IMR-90 (cell line): ENCODE measurements around the gene RAB1B. TPM values are rescaled to one million over a fixed set of nuclear protein-coding genes. Genes with fewer than 3 reads are reported as not detected.

ENCODE experiments used
- ATAC-seq: fragments of 200-7000 bp; cut with Tn5 transposase; 2 replicates; pipeline ENCODE4 v1.9.1; 2020; ENCODE audit warnings: low read depth, mild to moderate bottlenecking, moderate library complexity
- BruUV-seq: library from RNA; stranded (reverse); fragments of 400-500 nt; replicated peaks from 2 replicates; lab custom pipeline; 2021; lab: Mats Ljungman, UMichigan
- CTCF ChIA-PET: fragments of 300-600 bp; formaldehyde crosslinking; extraction: SDS; loops from one replicate; lab custom pipeline; 2021; ENCODE audit warnings: antibody characterized with exemption; lab: Yijun Ruan, JAX
- POLR2A ChIA-PET: fragments of 300-600 bp; sonication (Branson Sonifier 250); formaldehyde crosslinking; loops from one replicate; lab custom pipeline; 2022; ENCODE audit warnings: antibody characterized with exemption; ENCODE audit not compliant: unreplicated experiment; lab: Charles Lee
- DNase-seq: peaks from one replicate; pipeline ENCODE4 v3.0.0; 2013
- H2AFZ ChIP-seq: replicated peaks from 2 replicates; pipeline ENCODE3; 2013; ENCODE audit warnings: low read length, mild to moderate bottlenecking; ENCODE audit not compliant: poor library complexity
- H2AK5ac ChIP-seq: 2 replicates; pipeline ENCODE4 v1.6.1; 2013; ENCODE audit warnings: low read depth, low read length, inconsistent platforms
- H2AK9ac ChIP-seq: replicated peaks from 2 replicates; pipeline ENCODE3; 2013; ENCODE audit warnings: mild to moderate bottlenecking, low read depth, low read length, moderate library complexity; ENCODE audit not compliant: poor library complexity
- H2BK120ac ChIP-seq: 2 replicates; pipeline ENCODE4 v1.6.1; 2013; ENCODE audit warnings: low read depth, low read length, inconsistent platforms
- H2BK15ac ChIP-seq: 3 replicates; pipeline ENCODE4 v1.6.1; 2013; ENCODE audit warnings: low read depth, low read length, inconsistent platforms
- H2BK20ac ChIP-seq: 2 replicates; pipeline ENCODE4 v1.6.1; 2013; ENCODE audit warnings: low read depth, mild to moderate bottlenecking, inconsistent platforms, low read length, moderate library complexity
- H2BK5ac ChIP-seq: 2 replicates; pipeline ENCODE4 v1.6.1; 2013; ENCODE audit warnings: mild to moderate bottlenecking, low read depth, low read length, inconsistent platforms; ENCODE audit not compliant: poor library complexity, severe bottlenecking
- H3K14ac ChIP-seq: replicated peaks from 2 replicates; pipeline ENCODE4 v1.6.1; 2013; ENCODE audit warnings: low read depth, low read length, inconsistent platforms
- H3K18ac ChIP-seq: 2 replicates; pipeline ENCODE4 v1.6.1; 2013; ENCODE audit warnings: low read depth, low read length, control low read depth
- H3K23ac ChIP-seq: 2 replicates; pipeline ENCODE4 v1.6.1; 2013; ENCODE audit warnings: low read depth, low read length, inconsistent platforms
- H3K27ac ChIP-seq: 2 replicates; pipeline ENCODE4 v1.5.1; 2013; ENCODE audit warnings: mild to moderate bottlenecking, control low read depth, low read length; ENCODE audit not compliant: insufficient read depth
- H3K27me3 ChIP-seq: 2 replicates; pipeline ENCODE4 v1.6.1; 2013; ENCODE audit warnings: low read length; ENCODE audit not compliant: control insufficient read depth, insufficient read depth
- H3K36me3 ChIP-seq: 2 replicates; pipeline ENCODE4 v1.6.1; 2013; ENCODE audit warnings: low read length, mixed read lengths; ENCODE audit not compliant: control insufficient read depth, insufficient read depth
- H3K4ac ChIP-seq: 2 replicates; pipeline ENCODE4 v1.6.1; 2013; ENCODE audit warnings: low read depth, low read length, inconsistent platforms
- H3K4me1 ChIP-seq: 2 replicates; pipeline ENCODE4 v1.6.1; 2013; ENCODE audit warnings: low read length, mixed read lengths; ENCODE audit not compliant: control insufficient read depth, insufficient read depth
- H3K4me2 ChIP-seq: 2 replicates; pipeline ENCODE4 v1.6.1; 2013; ENCODE audit warnings: low read depth, mild to moderate bottlenecking, control low read depth, low read length, moderate library complexity
- H3K4me3 ChIP-seq: 2 replicates; pipeline ENCODE4 v1.5.1; 2013; ENCODE audit warnings: low read depth, mild to moderate bottlenecking, control low read depth, low read length, moderate library complexity; ENCODE audit not compliant: insufficient read depth
- H3K56ac ChIP-seq: 2 replicates; pipeline ENCODE4 v1.6.1; 2013; ENCODE audit warnings: low read length, inconsistent platforms; ENCODE audit not compliant: insufficient read depth; ENCODE audit errors: extremely low read depth
- H3K79me1 ChIP-seq, 2 experiments: 2 replicates each; pipeline ENCODE4 v1.6.1; 2013; ENCODE audit warnings: low read length in 2 of 2, inconsistent platforms in 1 of 2, low read depth in 1 of 2
- H3K9ac ChIP-seq: 2 replicates; pipeline ENCODE4 v1.6.1; 2013; ENCODE audit warnings: low read depth, low read length, control low read depth
- H3K9me1 ChIP-seq: 2 replicates; pipeline ENCODE4 v1.6.1; 2013; ENCODE audit warnings: low read length, inconsistent platforms; ENCODE audit not compliant: insufficient read depth
- H3K9me3 ChIP-seq: 2 replicates; pipeline ENCODE4 v1.6.1; 2013; ENCODE audit warnings: low read length; ENCODE audit not compliant: control insufficient read depth, insufficient read depth
- H4K20me1 ChIP-seq: 2 replicates; pipeline ENCODE4 v1.6.1; 2013; ENCODE audit warnings: low read length, inconsistent platforms; ENCODE audit not compliant: insufficient read depth
- H4K5ac ChIP-seq: 2 replicates; pipeline ENCODE4 v1.6.1; 2013; ENCODE audit warnings: mild to moderate bottlenecking, low read depth, low read length, control low read depth
- H4K8ac ChIP-seq, 2 experiments: 2 replicates each; pipeline ENCODE4 v1.6.1; 2013; ENCODE audit warnings: low read depth in 2 of 2, low read length in 2 of 2, control low read depth in 1 of 2, inconsistent platforms in 1 of 2
- H4K91ac ChIP-seq: 2 replicates; pipeline ENCODE4 v1.6.1; 2013; ENCODE audit warnings: low read depth, low read length, inconsistent platforms; ENCODE audit not compliant: insufficient read depth
- ELK1 ChIP-seq: fragments of 150-350 bp; IDR thresholded peaks from 2 replicates; pipeline ENCODE4 v1.6.1; 2016; ENCODE audit warnings: low read depth, mild to moderate bottlenecking, low read length, moderate library complexity, borderline replicate concordance
- SMC3 ChIP-seq: fragments of 150-350 bp; IDR thresholded peaks from 2 replicates; pipeline ENCODE4 v1.6.1; 2016; ENCODE audit warnings: low read depth, mild to moderate bottlenecking, antibody characterized with exemption, low read length, moderate library complexity
- WGBS, 2 experiments: methylation state at CpG; one replicate each; pipeline versions ENCODE4 v1.1.5 to v1.1.7; 2013; ENCODE audit warnings: missing lambda C conversion rate in 2 of 2; ENCODE audit not compliant: insufficient read length in 1 of 2; ENCODE audit errors: extremely low coverage in 2 of 2; 5-methylcytosine and 5-hydroxymethylcytosine counted together
- dilution Hi-C: fragments of 300-500 bp; cut with HindIII; formaldehyde crosslinking; loops from one replicate; pipeline ENCODE4 v1.14.3; 2018; ENCODE audit warnings: low sequenced_read_pairs; ENCODE audit not compliant: unreplicated experiment
- in situ Hi-C: fragments of 300-500 bp; cut with MboI; formaldehyde crosslinking; loops from 3 replicates; pipeline ENCODE4 v1.14.3; 2019; ENCODE audit warnings: low sequenced_read_pairs, inconsistent platforms, mixed read lengths
- intact Hi-C: fragments of 100-400 bp; cut with micrococcal nuclease; formaldehyde crosslinking; loops from 2 replicates; pipeline ENCODE4 v1.10.0; 2022
- polyA plus RNA-seq, 3 experiments: library from polyadenylated mRNA; depleted of rRNA; stranded (reverse); fragments of >200 nt; gene quantifications; 2 replicates each; pipeline ENCODE4 v1.2.3, GENCODE V29; 2012; ENCODE audit warnings: low replicate concordance in 1 of 3
- total RNA-seq: library from RNA; depleted of rRNA; stranded (reverse); fragments of >200 nt; gene quantifications from 2 replicates; pipeline ENCODE4 v1.2.3, GENCODE V29; 2012

The RAB1B gene
- total and polyA plus RNA-seq, 2 of the 4 experiments (the other 2 are of a cell fraction), result 83.7 to 248 TPM

- H3K18ac ChIP-seq, result no peak overlapping the region
- H3K4me2 ChIP-seq, result no peak overlapping the region
- H2AFZ ChIP-seq, result no peak overlapping the region
- in situ Hi-C loops, result no loop called here
- no peak overlapping the region for H2BK120ac ChIP-seq
- H2BK20ac ChIP-seq, result no peak overlapping the region
- ATAC-seq (no peak), DNase-seq (no peak)
- 100% methylated on average over 2 of the region's 4 CpGs; no CpG with 5 or more reads in 1 of the 2 experiments for WGBS, 2 experiments
- peaks cover 21 to 47% of the 10 kb centered on the region in 2 experiments for H3K79me1 ChIP-seq
- intact Hi-C loops, result no loop called here
- peaks cover 8% of the 10 kb centered on the region; the same call in 1 of the 2 replicates for H3K4me1 ChIP-seq
- no peaks in the 10 kb centered on the region; the same call in 1 of the 2 replicates for H3K9me1 ChIP-seq
- H3K9me3 ChIP-seq, result no peaks in the 10 kb centered on the region
- H3K9ac ChIP-seq, result no peak overlapping the region
- H3K27me3 ChIP-seq, result no peaks in the 10 kb centered on the region
- no peak overlapping the region for H4K5ac ChIP-seq
- CTCF ChIA-PET, result no interaction called here
- H2AK5ac ChIP-seq, result no peak overlapping the region
- H2BK5ac ChIP-seq, result no peak overlapping the region
- H3K4me3 ChIP-seq, result no peak overlapping the region
- H2BK15ac ChIP-seq, result no peak overlapping the region
- H3K4ac ChIP-seq, result no peak overlapping the region
- peaks cover 24% of the 10 kb centered on the region for H4K20me1 ChIP-seq
- H4K91ac ChIP-seq, result no peak overlapping the region
- H3K14ac ChIP-seq, result no peak overlapping the region
- H3K36me3 ChIP-seq, result peaks cover 50% of the 10 kb centered on the region
- H3K23ac ChIP-seq, result no peak overlapping the region
- no peak overlapping the region for H2AK9ac ChIP-seq
- no peak overlapping the region for H3K27ac ChIP-seq
- TF ChIP-seq SMC3 (no peak), ELK1 (no peak)
- POLR2A ChIA-PET, result no interaction called here
- no TSS peak for BruUV-seq
- H4K8ac ChIP-seq, result no peak overlapping the region
- no peak overlapping the region for H3K56ac ChIP-seq
- dilution Hi-C loops, result no loop called here
These were observed 5.2 kb upstream of the RAB1B start for GRCh38 chr11:66263231-66263630.
